Spleen (tissue), 7 donors: Measurements from ENCODE around the gene AJM1.

Experiments
- CTCF ChIP-seq, 11 experiments: fragments of 200-600 bp in 7 of 11; fragments of 450-650 bp in 4 of 11; sonication (generic) in 4 of 11; IDR thresholded peaks in 8 of 11; conservative IDR thresholded peaks in 3 of 11; 1 replicate in 7 of 11; 2 replicates in 4 of 11; pipeline versions ENCODE4 v1.4.0 to v1.8.0; 2016 to 2021; ENCODE audit warnings: antibody characterized with exemption in 11 of 11, inconsistent platforms in 4 of 11, mild to moderate bottlenecking in 1 of 11
- POLR2A ChIP-seq, 3 donors: fragments of 450-650 bp; IDR thresholded peaks; one replicate each; pipeline ENCODE4 v1.5.1; 2017; ENCODE audit warnings: antibody characterized with exemption in 3 of 3, mild to moderate bottlenecking in 1 of 3
- POLR2AphosphoS5 ChIP-seq, 3 donors: sonication (generic); formaldehyde crosslinking; IDR thresholded peaks; one replicate each; pipeline ENCODE4 v1.5.1; 2017; ENCODE audit warnings: antibody characterized with exemption in 3 of 3
- donor health status: DM: no; HTN: no; CAD: no; lungs with moderate emphysema.
- donor health status: DM: no; HTN: no; CAD: no.
- donor health status: DM: no; HTN: no; CAD: no.

DNA sequence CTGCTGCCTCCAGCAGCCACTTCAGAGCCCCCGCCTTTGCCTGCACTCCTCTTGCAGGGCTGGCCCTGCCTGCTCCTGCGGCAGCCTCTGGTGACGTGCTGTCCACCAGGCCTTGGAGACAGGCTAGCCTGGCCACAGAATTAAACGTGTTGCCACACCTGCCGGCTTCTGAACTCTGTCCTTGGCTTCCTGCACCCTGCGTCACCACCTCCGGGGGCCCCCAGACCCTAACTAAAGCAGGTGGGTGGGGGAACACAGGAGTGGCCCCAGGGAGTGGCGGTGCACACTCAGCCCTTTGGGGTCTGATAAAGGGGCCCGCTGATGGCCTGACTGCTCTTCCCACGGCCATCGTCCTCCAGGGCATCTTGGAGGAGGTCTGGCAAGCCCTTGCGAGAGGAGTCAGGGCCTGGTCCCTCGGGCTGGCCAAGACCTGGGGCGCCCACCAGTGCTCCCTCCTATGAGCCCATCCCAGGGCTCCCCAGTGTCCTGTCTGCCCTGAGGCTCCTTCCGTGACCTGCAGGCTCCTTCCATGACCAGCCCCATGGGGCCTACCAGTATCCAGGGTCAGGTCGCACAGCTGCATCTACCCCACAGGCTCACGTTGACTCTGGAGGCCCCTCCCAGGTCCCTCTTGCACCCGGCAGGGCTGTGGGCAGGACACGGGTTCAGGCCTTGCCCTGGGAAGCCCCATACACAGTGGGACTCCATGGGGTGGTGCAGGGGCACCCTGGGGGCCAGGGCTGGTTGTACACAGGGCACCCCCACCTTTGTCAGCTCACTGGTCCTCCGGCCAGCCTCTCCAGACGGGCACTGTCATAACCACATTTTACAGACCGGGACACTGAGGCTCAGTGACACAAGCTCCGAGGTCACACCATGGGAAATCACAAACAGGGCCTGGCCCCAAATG lies 8.8 kb downstream of the AJM1 start:
- TF ChIP-seq CTCF (IDR thresholded peaks at IDR 0.05 in 8 of 11, conservative IDR thresholded peaks at IDR 0.05 in 3 of 11) (no peak), POLR2AphosphoS5 (IDR thresholded peaks at IDR 0.05) (peak in 1 of 3 donors; percentile 4), POLR2A (IDR thresholded peaks at IDR 0.05) (no peak)
